B cell (primary cell): ENCODE results near the gene ENPP7.

ENCODE experiments used
- CTCF ChIP-seq: fragments of 200-600 bp; IDR thresholded peaks from one replicate; pipeline ENCODE4 v1.8.0; 2022; ENCODE audit warnings: antibody characterized with exemption, mild to moderate bottlenecking
- EZH2 ChIP-seq: IDR thresholded peaks from 2 replicates; pipeline ENCODE4 v1.6.1; 2012; ENCODE audit warnings: borderline replicate concordance, low read depth, mild to moderate bottlenecking, moderate library complexity, low read length; ENCODE audit not compliant: insufficient read depth, poor library complexity, severe bottlenecking

DNA sequence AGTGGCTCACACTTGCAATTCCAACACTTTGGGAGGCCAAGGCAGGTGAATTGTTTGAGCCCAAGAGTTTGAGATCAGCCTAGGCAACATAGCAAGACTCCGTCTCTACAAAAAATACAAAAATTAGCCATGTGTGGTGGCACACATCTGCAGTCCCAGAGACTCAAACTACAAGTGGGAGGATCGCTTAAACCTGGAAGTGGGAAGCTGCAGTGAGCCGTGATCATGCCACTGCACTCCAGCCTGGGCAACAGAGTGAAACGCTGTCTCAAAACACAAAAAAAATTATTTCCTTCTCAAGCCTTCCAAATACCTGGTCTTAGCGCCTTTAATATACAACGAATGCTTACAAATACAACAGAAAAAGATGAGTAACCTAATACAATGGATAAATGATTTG, 27.5 kb downstream of the ENPP7 start:
- TF ChIP-seq CTCF, result no peak
- TF ChIP-seq EZH2, result no peak
